H9 (cell line): ENCODE measurements around the gene PIN4. TPM values are rescaled to one million over a fixed set of nuclear protein-coding genes. Genes with fewer than 3 reads are reported as not detected.

Experiments used
- DNase-seq: peaks from one replicate; pipeline ENCODE4 v3.0.0-alpha.2; 2017
- H2AFZ ChIP-seq: one replicate; pipeline ENCODE4 v1.6.1; 2013; ENCODE audit warnings: mild to moderate bottlenecking, low read length, control low read depth, moderate library complexity
- H2AK5ac ChIP-seq: 2 replicates; pipeline ENCODE4 v1.6.1; 2013; ENCODE audit warnings: low read length, control low read depth, mixed read lengths; ENCODE audit not compliant: insufficient read length
- H2BK120ac ChIP-seq: one replicate; pipeline ENCODE4 v1.6.1; 2013; ENCODE audit warnings: low read depth, mild to moderate bottlenecking, low read length, control low read depth, inconsistent platforms; ENCODE audit not compliant: poor library complexity, severe bottlenecking
- H2BK12ac ChIP-seq: 2 replicates; pipeline ENCODE4 v1.6.1; 2013; ENCODE audit warnings: low read length, control low read depth, mixed read lengths, low read depth; ENCODE audit not compliant: insufficient read length
- H2BK15ac ChIP-seq: 2 replicates; pipeline ENCODE4 v1.6.1; 2013; ENCODE audit warnings: low read depth, low read length, control low read depth
- H2BK20ac ChIP-seq: one replicate; pipeline ENCODE4 v1.6.1; 2013; ENCODE audit warnings: low read depth, mild to moderate bottlenecking, low read length, control low read depth, inconsistent platforms; ENCODE audit not compliant: poor library complexity, severe bottlenecking
- H2BK5ac ChIP-seq: 2 replicates; pipeline ENCODE4 v1.6.1; 2013; ENCODE audit warnings: low read length, control low read depth, mixed read lengths; ENCODE audit not compliant: insufficient read length
- H3K14ac ChIP-seq: 2 replicates; pipeline ENCODE4 v1.6.1; 2013; ENCODE audit warnings: low read length, control low read depth; ENCODE audit not compliant: insufficient read depth
- H3K18ac ChIP-seq: 2 replicates; pipeline ENCODE4 v1.6.1; 2013; ENCODE audit warnings: low read depth, mild to moderate bottlenecking, mixed read lengths, low read length, control low read depth; ENCODE audit not compliant: insufficient read length
- H3K23ac ChIP-seq: 2 replicates; pipeline ENCODE4 v1.6.1; 2013; ENCODE audit warnings: low read length, control low read depth, mixed read lengths, low read depth; ENCODE audit not compliant: insufficient read length
- H3K23me2 ChIP-seq: 2 replicates; pipeline ENCODE4 v1.6.1; 2013; ENCODE audit warnings: low read depth, mild to moderate bottlenecking, mixed read lengths, low read length, control low read depth; ENCODE audit not compliant: insufficient read length, poor library complexity, severe bottlenecking
- H3K27ac ChIP-seq: 2 replicates; pipeline ENCODE4 v1.5.1; 2013; ENCODE audit warnings: low read length, control low read depth, mixed read lengths, low read depth; ENCODE audit not compliant: insufficient read length
- H3K27me3 ChIP-seq: 2 replicates; pipeline ENCODE4 v1.6.1; 2013; ENCODE audit warnings: low read length, control low read depth, inconsistent platforms; ENCODE audit not compliant: insufficient read depth
- H3K4ac ChIP-seq: 2 replicates; pipeline ENCODE4 v1.6.1; 2013; ENCODE audit warnings: low read depth, mild to moderate bottlenecking, control low read depth, inconsistent platforms, low read length, moderate library complexity
- H3K4me1 ChIP-seq: 2 replicates; pipeline ENCODE4 v1.6.1; 2013; ENCODE audit warnings: low read length, control low read depth, inconsistent platforms; ENCODE audit not compliant: insufficient read depth
- H3K4me2 ChIP-seq: 2 replicates; pipeline ENCODE4 v1.6.1; 2013; ENCODE audit warnings: low read length, control low read depth, mixed read lengths; ENCODE audit not compliant: insufficient read length, insufficient read depth
- H3K56ac ChIP-seq: 2 replicates; pipeline ENCODE4 v1.6.1; 2013; ENCODE audit warnings: low read depth, mild to moderate bottlenecking, mixed read lengths, low read length, control low read depth; ENCODE audit not compliant: insufficient read length
- H3K79me1 ChIP-seq: 2 replicates; pipeline ENCODE4 v1.6.1; 2013; ENCODE audit warnings: low read depth, mild to moderate bottlenecking, moderate library complexity, low read length, control low read depth, inconsistent platforms; ENCODE audit not compliant: insufficient read depth, poor library complexity, severe bottlenecking
- H3K79me2 ChIP-seq: 2 replicates; pipeline ENCODE4 v1.6.1; 2013; ENCODE audit warnings: low read length, control low read depth, inconsistent platforms; ENCODE audit not compliant: insufficient read depth
- H3K9ac ChIP-seq: 2 replicates; pipeline ENCODE4 v1.6.1; 2013; ENCODE audit warnings: low read length, control low read depth, mixed read lengths; ENCODE audit not compliant: insufficient read length; ENCODE audit errors: extremely low read depth
- H3K9me3 ChIP-seq: one replicate; pipeline ENCODE4 v1.6.1; 2013; ENCODE audit warnings: low read depth, low read length, inconsistent platforms; ENCODE audit not compliant: control insufficient read depth
- H3T11ph ChIP-seq: one replicate; pipeline ENCODE4 v1.6.1; 2013; ENCODE audit warnings: mild to moderate bottlenecking, low read length, control low read depth, inconsistent platforms
- H4K20me1 ChIP-seq: one replicate; pipeline ENCODE4 v1.6.1; 2013; ENCODE audit not compliant: control insufficient read depth, insufficient read length, insufficient read depth
- H4K5ac ChIP-seq: 2 replicates; pipeline ENCODE4 v1.6.1; 2013; ENCODE audit warnings: low read depth, mild to moderate bottlenecking, mixed read lengths, low read length, control low read depth; ENCODE audit not compliant: insufficient read length
- H4K8ac ChIP-seq: replicated peaks from 2 replicates; pipeline ENCODE4 v1.6.1; 2013; ENCODE audit warnings: low read length, control low read depth, mixed read lengths, low read depth; ENCODE audit not compliant: insufficient read length
- H4K91ac ChIP-seq: 2 replicates; pipeline ENCODE4 v1.6.1; 2013; ENCODE audit warnings: low read depth, mild to moderate bottlenecking, moderate library complexity, mixed read lengths, low read length, control low read depth; ENCODE audit not compliant: insufficient read length
- H3K27ac Mint-ChIP-seq, 3 experiments: 2 replicates in 2 of 3; 3 replicates in 1 of 3; pipeline ENCODE4 v1.8.0; 2020 to 2021; ENCODE audit warnings: mixed read lengths in 3 of 3, mild to moderate bottlenecking in 1 of 3, moderate library complexity in 1 of 3
- H3K27me3 Mint-ChIP-seq: 2 replicates; pipeline ENCODE4 v1.8.0; 2021; ENCODE audit warnings: low read depth, mild to moderate bottlenecking, moderate library complexity, mixed read lengths
- H3K36me3 Mint-ChIP-seq, 3 experiments: 2 replicates in 2 of 3; 3 replicates in 1 of 3; pipeline ENCODE4 v1.8.0; 2020 to 2021; ENCODE audit warnings: low read depth in 3 of 3, mixed read lengths in 3 of 3; ENCODE audit not compliant: insufficient read depth in 1 of 3
- H3K4me1 Mint-ChIP-seq, 2 experiments: 2 replicates each; pipeline ENCODE4 v1.8.0; 2020; ENCODE audit warnings: mixed read lengths in 2 of 2
- H3K4me3 Mint-ChIP-seq, 2 experiments: 2 replicates in 1 of 2; 3 replicates in 1 of 2; pipeline ENCODE4 v1.8.0; 2020 to 2021; ENCODE audit warnings: mild to moderate bottlenecking in 2 of 2, mixed read lengths in 2 of 2, moderate library complexity in 1 of 2
- H3K9me3 Mint-ChIP-seq, 2 experiments: 2 replicates in 1 of 2; 3 replicates in 1 of 2; pipeline ENCODE4 v1.8.0; 2020; ENCODE audit warnings: mild to moderate bottlenecking in 2 of 2, mixed read lengths in 2 of 2, moderate library complexity in 1 of 2
- CTCF ChIP-seq: fragments of 200-600 bp; sonication (generic); conservative IDR thresholded peaks from 3 replicates; pipeline ENCODE4 v1.8.0; 2021; ENCODE audit warnings: antibody characterized with exemption, mild to moderate bottlenecking
- WGBS: extraction: QIAGEN DNeasy Blood & Tissue Kit; methylation state at CpG from one replicate; pipeline ENCODE4 v1.1.7; 2013; ENCODE audit warnings: missing lambda C conversion rate, low lambda C conversion rate, mixed read lengths; ENCODE audit not compliant: insufficient read length; ENCODE audit errors: extremely low coverage; 5-methylcytosine and 5-hydroxymethylcytosine counted together
- total RNA-seq: library from RNA; stranded (reverse); gene quantifications from 2 replicates; pipeline ENCODE4 v1.2.1, GENCODE V29; 2021

Gene PIN4
- total RNA-seq, 1 experiment from 2014 or later = 16.3 TPM

- Histone ChIP-seq H3K56ac (no peak overlapping the region), H3K23ac (no peak overlapping the region), H3K79me1 (no peaks in the 10 kb centered on the region), H4K20me1 (no peaks in the 10 kb centered on the region), H3K4me1 (no peaks in the 10 kb centered on the region), H2BK12ac (no peak overlapping the region), H2BK20ac (no peak overlapping the region), H3T11ph (no peak overlapping the region), H2AFZ (no peak overlapping the region), H3K4me2 (no peak overlapping the region), H3K27me3 (no peaks in the 10 kb centered on the region), H2BK5ac (no peak overlapping the region), H2BK120ac (no peak overlapping the region), H2AK5ac (no peak overlapping the region), H3K27ac (no peak overlapping the region), H2BK15ac (no peak overlapping the region), H3K9me3 (peaks cover 33% of the 10 kb centered on the region), H4K5ac (no peak overlapping the region), H3K18ac (no peak overlapping the region), H3K14ac (no peak overlapping the region), H3K4ac (no peak overlapping the region), H3K79me2 (no peaks in the 10 kb centered on the region), H4K91ac (no peak overlapping the region), H3K9ac (no peak overlapping the region), H3K23me2 (no peaks in the 10 kb centered on the region), H4K8ac (no peak overlapping the region)
- H3K27me3 Mint-ChIP-seq = no peaks in the 10 kb centered on the region
- TF ChIP-seq CTCF = no peak
- no peak overlapping the region for H3K4me3 Mint-ChIP-seq
- WGBS = no CpG with 5 or more reads among the region's 8 CpGs
- no peaks in the 10 kb centered on the region for H3K4me1 Mint-ChIP-seq
- H3K9me3 Mint-ChIP-seq = peaks cover 74 to 76% of the 10 kb centered on the region in 2 experiments
- H3K36me3 Mint-ChIP-seq = peaks cover 27 to 43% (median 34%) of the 10 kb centered on the region in 3 experiments
- H3K27ac Mint-ChIP-seq = no peak overlapping the region
- DNase-seq = no peak
Measured at GRCh38 chrX:72142094-72142793, 39.3 kb upstream of the PIN4 start.
